ENCODE data around the gene PRAMEF20.

Gene PRAMEF20

DNA sequence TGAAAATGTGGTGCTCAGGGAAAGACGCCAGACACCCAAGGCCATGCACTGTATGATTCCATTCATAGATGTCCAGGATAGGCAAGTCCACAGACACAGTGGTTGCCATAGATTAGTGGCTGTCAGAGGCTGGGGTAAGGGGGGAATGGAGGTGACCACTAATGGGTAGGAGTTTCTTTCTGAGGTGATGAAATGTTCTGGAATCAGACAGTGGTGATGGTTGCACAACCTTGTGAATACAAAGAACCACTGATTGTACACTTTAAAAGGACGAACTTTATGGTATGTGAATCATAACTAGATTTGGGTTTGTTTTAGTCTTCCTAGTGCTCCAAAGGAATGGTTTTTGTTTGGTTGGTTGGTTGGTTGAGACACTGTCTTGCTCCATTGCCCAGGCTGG lies 51.7 kb downstream of the PRAMEF20 start:
- in situ Hi-C loops (cut with MboI; ENCODE audit: low sequenced_read_pairs): no loop called here

GRCh38 chr1:13462682-13463081 lies 52.4 kb downstream of the PRAMEF20 start:
- in situ Hi-C loops (cut with MboI; ENCODE audit: low sequenced_read_pairs): no loop called here

DNA sequence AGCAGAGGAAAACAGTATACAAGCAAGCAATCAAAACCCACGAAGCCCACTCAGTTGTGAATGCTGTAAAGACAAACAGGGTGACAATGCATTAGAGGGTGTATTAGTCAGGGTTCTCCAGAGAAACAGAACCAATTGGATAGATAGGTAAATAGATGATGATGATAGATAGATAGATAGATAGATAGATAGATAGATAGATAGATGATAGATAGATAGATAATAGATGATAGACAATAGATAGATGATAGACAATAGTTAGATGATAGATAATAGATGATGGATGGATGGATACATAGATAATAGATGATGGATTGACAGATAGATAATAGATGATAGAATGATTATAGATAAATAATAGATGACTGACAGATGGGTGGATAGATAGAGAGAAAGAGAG lies 55.3 kb downstream of the PRAMEF20 start:
- in situ Hi-C loops (cut with MboI; ENCODE audit: low sequenced_read_pairs): no loop called here

DNA sequence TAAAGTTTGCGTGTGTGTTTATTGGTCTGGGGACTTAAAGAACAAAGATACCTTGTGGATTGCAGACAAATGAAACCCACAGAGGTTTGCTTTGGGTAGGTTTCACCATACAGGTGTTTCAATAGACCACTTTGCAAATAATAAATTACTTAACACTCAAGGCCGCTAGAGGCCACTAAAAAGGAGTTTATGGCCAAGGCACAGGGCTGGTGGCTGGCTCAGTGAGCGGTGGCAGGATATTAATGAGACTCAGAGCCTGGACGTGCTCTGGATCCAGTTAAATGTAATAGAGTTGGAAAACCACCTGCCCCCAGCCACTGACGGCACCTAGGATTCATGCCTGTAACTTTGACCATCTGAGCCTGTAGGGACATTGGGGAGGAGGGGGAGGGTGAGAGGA lies 59.1 kb downstream of the PRAMEF20 start:
- in situ Hi-C loops (cut with MboI; ENCODE audit: low sequenced_read_pairs): no loop called here

All from HL-60/S4 treated with phorbol 12-myristate 13-acetate at 8.2 ng/mL for 4 days and 3 days (cell line).